GM19023 (cell line): ENCODE data around the gene APOH.

Source experiments
- ATAC-seq: cut with Tn5 transposase; IDR thresholded peaks from one replicate; pipeline ENCODE4 v1.9.1; 2021; ENCODE audit warnings: mild to moderate bottlenecking, moderate library complexity; ENCODE audit not compliant: unreplicated experiment

The APOH gene

GRCh38 chr17:66235377-66235994, 6.3 kb upstream of the APOH start:
- no peak for ATAC-seq

- ATAC-seq: no peak
Observed at GRCh38 chr17:66234611-66235010, 5.4 kb upstream of the APOH start.

GRCh38 chr17:66233023-66233753, 4.0 kb upstream of the APOH start:
- no peak for ATAC-seq

- ATAC-seq: no peak
Observed at GRCh38 chr17:66230922-66231591, 1.8 kb upstream of the APOH start.

- no peak for ATAC-seq
Observed at GRCh38 chr17:66229783-66230538, 746 bp upstream of the APOH start.

GRCh38 chr17:66227212-66228045, 1.8 kb downstream of the APOH start:
- ATAC-seq: no peak

- ATAC-seq: no peak
Observed at GRCh38 chr17:66222798-66223350, 6.3 kb downstream of the APOH start.

- no peak for ATAC-seq
Observed at GRCh38 chr17:66221755-66222530, 7.3 kb downstream of the APOH start.

- ATAC-seq: no peak
Observed at GRCh38 chr17:66221343-66221742, 7.9 kb downstream of the APOH start.

GRCh38 chr17:66220079-66220835, 9.0 kb downstream of the APOH start:
- ATAC-seq: no peak

- ATAC-seq: no peak
Observed at GRCh38 chr17:66215529-66215911, 13.7 kb downstream of the APOH start.

- ATAC-seq: no peak
Observed at GRCh38 chr17:66214884-66215528, 14.2 kb downstream of the APOH start.

- ATAC-seq: no peak
Observed at GRCh38 chr17:66211047-66211810, 18.0 kb downstream of the APOH start.

GRCh38 chr17:66210208-66210574, 19.0 kb downstream of the APOH start:
- ATAC-seq: no peak

- no peak for ATAC-seq
Observed at GRCh38 chr17:66207936-66208335, 21.3 kb downstream of the APOH start.

GRCh38 chr17:66203274-66204015, 25.8 kb downstream of the APOH start:
- no peak for ATAC-seq

- no peak for ATAC-seq
Observed at GRCh38 chr17:66200685-66201092, 28.5 kb downstream of the APOH start.
